HFF-Myc (cell line): ENCODE data around the gene CYB5A.

ENCODE experiments used
- DNase-seq: peaks from one replicate; pipeline ENCODE4 v3.0.0-alpha.2; 2011; ENCODE audit warnings: low read depth; ENCODE audit errors: extremely low read depth
- H3K4me3 ChIP-seq: replicated peaks from 2 replicates; pipeline ENCODE4 v1.5.1; 2011; ENCODE audit warnings: low read depth, mild to moderate bottlenecking, control low read depth, low read length
- CTCF ChIP-seq: IDR thresholded peaks from 2 replicates; pipeline ENCODE4 v1.5.1; 2012; ENCODE audit warnings: mild to moderate bottlenecking, low read depth, low read length, control low read depth; ENCODE audit errors: missing control alignments

CYB5A gene

DNA sequence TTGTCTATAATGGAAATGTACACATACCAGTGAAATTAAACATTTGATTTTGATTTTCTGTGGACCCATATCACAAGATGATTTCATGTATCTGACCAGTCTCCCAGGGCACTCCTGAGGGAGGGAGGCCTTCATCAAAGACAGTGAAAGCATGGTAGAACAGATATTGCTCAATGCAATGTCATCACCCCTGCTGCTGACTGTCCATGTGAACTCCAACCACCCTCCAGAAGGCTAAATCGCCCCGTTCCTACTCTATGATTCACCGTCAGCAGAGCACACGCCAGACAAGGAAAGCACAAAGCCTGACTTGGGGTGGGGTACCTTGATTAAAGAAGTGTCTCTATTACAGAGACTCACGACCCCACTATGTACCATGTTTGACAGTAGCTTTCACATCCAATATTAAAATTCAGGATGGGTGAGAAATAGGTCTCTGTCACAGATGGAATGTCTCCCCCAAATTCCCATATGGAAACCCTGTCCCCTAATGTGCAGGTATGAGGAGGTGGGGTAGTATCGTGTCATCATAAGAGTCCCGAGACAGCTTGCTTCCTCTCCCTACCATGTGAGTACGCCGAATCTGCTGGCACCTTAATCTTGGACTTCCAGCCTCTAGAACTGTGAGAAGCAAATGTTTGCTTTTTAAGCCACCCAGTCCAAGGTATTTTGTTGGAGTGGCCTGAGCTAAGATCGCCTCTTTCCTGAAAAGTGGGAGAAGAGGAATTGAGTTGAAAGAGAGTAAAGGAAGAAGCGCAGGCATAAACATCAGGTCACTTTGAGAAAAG is 42.4 kb downstream of the CYB5A start:
- DNase-seq: no peak
- no peak for TF ChIP-seq CTCF
- no peak overlapping the region for H3K4me3 ChIP-seq

DNA sequence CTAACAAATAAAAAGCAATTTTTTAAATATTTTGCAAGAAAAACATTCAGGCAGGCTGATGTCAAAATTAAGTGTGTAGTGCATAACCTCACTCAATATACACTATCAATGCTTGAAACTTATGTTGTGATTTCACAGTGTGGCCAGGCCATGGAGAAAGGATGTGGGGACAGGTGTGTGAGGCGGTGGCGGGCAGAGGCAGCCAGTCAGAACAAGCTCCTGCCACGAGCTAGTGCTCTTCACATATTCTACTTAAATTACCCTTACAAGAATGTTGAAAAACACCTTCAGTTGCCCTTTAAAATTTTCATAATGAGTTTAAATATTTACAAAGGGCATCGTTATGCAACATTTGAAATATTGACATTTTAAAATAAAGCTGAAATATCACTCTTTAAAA is 43.2 kb downstream of the CYB5A start:
- no peak overlapping the region for H3K4me3 ChIP-seq
- no peak for DNase-seq
- TF ChIP-seq CTCF: no peak

DNA sequence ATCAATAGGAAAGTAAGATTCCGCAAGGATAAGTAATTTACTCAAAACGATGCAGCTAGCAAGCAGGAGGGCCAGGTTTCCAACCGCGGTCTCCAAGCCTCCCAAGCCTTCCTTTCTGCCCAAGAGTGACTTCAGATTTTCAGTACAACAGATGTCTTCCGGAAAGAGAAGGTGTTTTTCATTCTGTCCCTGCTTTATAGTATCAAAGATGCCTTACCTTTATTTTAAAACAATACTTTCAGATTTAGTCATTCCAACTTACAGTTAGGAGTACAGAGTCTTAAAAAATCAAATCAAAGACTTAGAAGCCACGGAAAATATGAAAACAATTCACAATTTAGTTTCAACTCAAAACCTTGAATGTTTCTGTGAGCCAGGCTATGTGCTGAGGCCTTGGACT is 43.6 kb downstream of the CYB5A start:
- no peak for DNase-seq
- no peak for TF ChIP-seq CTCF
- H3K4me3 ChIP-seq: no peak overlapping the region

DNA sequence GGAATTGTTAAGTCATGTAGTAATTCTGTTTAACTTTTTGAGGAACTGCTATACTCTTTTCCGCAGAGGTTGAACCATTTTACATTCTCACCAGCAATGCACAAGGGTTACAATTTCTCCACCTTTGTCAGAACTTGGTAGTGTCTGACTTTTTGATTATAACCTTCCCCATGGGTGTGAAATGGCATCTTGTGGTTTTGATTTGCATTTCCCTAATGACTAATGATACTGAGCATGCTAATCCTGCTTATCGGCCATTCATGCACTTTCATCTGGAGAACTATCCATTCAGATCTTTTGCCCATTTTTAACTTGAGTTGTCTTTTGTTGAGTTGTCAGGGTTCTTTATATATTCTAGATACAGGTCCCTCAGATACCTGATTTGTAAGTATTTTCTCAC is 47.2 kb downstream of the CYB5A start:
- H3K4me3 ChIP-seq: no peak overlapping the region
- DNase-seq: no peak
- no peak for TF ChIP-seq CTCF

GRCh38 chr18:74243127-74243526 is 48.6 kb downstream of the CYB5A start:
- H3K4me3 ChIP-seq: no peak overlapping the region
- DNase-seq: no peak
- TF ChIP-seq CTCF: no peak

DNA sequence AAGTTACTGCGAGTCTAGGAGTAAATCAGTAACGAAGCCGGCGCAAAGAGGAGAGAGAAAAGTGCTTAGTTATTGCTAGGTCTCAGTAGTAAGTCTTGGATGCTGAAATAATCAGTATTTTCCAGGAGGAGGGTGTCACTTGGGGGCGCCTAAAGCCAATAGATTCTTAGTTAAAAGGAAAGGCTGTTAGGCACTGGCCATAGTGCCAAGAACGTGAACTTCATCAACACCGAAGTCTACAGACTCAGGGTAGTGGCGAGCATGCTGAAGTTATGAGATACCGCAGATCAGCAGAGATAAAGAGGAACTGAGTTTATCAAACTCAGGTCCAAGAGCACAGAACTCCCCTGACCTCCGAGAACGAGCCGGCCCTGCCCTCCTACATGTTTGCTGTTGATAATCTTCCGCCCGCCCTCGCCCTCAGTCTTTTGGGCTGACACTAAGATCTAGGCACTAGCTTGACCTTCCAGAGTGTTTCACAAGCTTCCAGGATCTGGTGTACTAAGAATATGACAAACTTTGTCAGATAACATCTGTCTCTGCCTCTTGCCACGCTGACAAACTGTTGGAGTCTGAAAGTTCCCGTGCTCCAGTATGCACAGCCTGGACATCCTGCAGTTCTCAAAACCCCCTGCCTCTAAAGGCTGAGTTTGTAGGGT is 49.2 kb downstream of the CYB5A start:
- TF ChIP-seq CTCF: no peak
- no peak for DNase-seq
- H3K4me3 ChIP-seq: no peak overlapping the region
